Middle frontal gyrus (tissue), 1 donor: ENCODE results near the gene CEMIP.

ENCODE experiments used
- DNase-seq: peaks from one replicate; pipeline ENCODE4 v3.0.0-alpha.2; 2015; ENCODE audit warnings: low spot score; ENCODE audit errors: extremely low spot score

Gene CEMIP

DNA sequence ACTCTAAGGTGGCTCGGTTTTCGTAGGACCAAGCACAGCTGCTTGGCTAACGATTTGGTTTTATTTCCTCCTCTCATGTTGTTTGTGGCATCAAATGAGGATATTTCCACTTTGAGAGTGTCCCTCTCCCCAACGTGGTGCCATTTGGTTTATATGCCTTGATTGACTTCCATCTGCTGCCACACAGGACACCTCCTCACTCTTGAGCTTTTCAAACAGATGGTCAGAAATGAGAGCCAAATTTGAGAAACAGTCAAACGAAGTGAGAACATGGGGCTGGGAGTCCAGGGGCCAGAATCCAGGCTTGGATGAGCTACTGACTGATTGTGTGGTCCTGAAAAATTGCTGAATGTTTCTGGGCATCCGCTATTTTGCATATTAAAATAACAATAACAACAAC, 43.5 kb downstream of the CEMIP start:
- peak; percentile 38 for DNase-seq

- DNase-seq: no peak
These were observed 44.0 kb downstream of the CEMIP start for GRCh38 chr15:80823120-80823519.

- no peak for DNase-seq
These were observed 44.8 kb downstream of the CEMIP start for GRCh38 chr15:80823995-80824394.

DNA sequence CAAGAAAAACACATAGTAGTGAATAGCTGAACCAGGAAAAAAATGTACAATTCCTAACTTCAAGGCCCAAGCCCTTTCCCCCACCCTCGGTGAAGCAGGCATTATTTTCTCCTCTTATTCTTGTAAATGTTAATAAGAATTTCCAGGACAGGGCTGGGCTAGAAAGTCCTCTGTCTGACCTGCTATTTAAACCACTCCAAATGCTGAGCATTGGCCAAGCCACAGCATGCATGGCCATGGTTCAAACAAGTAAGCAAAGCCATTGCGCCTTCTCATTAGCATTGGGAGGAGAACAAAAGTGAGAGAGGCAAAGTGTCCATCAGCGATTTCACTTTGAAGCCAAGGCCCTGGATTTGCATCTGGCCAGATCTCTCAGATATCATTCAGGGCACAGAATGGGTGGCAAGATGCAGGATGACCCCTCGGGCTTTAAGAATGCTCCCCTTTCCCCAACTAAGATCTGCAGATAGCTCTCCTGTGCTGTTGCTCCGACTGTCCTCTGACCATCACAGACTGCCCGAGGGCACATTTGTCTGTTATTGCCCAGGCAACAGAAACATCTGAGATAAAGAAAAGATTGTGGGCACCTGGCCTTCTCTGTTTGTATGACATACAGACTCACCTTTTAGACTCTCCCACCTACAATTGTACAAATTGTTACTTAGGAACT, 46.3 kb downstream of the CEMIP start:
- no peak for DNase-seq

GRCh38 chr15:80828796-80829195, 49.6 kb downstream of the CEMIP start:
- DNase-seq: no peak

DNA sequence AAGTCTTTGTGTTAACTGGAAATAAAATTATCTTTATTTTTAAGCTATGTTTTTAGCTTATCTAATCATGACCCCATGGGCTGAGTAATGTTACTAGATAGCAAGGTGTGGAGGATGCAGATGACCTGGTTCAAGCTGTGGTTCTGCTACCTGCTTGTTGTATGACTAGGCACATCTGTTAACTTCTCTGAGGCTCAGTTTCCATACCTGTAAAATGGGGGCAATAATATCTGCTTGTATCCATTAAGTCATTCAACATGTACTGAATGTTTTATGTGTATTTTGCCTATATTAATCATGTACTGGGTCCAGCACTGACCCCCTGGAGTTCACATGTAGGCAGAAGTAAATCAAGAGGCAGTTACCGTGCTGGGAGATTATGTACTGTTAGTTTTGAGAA, 51.5 kb downstream of the CEMIP start:
- no peak for DNase-seq

DNA sequence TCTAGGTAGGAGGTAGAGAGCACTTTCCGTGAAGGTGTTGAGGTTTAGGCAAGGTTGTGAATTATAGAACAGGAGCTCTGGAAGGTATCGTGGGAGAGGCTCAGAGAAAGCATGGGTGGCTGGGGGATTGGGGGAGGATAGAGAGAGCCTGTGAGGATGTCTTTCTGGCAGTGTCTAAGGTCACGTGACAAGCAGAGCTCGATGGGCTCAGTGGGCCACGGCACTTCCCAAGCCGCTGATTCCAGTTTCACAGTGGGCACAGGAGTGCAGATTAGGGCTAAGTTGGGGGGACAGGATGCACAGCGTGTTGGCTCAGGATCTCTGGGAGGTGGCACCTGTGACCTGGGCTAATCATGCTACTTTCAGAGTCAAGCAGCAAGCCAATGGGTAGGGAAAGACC, 52.0 kb downstream of the CEMIP start:
- DNase-seq: no peak

- no peak for DNase-seq
These were observed 52.5 kb downstream of the CEMIP start for GRCh38 chr15:80831606-80832224.

DNA sequence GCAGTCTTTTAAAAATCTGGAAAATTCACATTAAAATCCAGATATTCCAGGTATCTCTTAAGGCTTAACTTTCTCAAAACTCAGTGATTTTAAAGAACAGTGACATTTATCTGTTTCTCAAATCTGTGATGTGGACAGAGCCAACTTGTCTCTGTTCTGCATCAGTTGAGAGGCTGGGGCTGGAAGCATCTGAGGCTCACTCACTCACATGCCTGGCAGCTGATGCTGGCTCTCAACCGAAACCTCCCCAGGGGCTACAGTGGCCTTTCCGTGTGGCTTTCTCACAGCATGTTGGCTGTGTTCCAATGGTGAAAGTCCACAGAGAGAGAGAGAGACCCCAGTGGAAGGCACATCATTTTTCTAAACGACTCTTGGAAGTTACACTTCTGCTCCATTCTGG, 53.5 kb downstream of the CEMIP start:
- no peak for DNase-seq

DNA sequence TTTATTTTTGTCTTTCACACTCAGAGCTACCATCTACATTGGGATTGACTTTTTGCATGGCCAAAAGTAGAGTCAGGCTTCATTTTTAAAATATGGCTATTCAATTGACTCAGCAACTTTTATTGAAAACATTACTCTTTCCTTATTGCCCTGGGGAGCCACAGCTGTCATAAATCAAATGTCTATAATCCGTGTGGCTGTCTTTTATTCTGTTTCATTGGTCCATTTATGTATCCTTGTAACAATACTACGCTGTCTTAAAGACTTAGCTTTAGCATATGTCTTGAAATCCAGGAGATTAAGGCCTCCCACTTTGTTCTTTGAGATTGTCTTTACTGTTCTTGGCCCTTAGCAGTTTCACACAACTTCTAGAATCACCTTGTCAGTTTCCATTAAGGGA, 55.2 kb downstream of the CEMIP start:
- no peak for DNase-seq

GRCh38 chr15:80834906-80835305, 55.7 kb downstream of the CEMIP start:
- DNase-seq: no peak

DNA sequence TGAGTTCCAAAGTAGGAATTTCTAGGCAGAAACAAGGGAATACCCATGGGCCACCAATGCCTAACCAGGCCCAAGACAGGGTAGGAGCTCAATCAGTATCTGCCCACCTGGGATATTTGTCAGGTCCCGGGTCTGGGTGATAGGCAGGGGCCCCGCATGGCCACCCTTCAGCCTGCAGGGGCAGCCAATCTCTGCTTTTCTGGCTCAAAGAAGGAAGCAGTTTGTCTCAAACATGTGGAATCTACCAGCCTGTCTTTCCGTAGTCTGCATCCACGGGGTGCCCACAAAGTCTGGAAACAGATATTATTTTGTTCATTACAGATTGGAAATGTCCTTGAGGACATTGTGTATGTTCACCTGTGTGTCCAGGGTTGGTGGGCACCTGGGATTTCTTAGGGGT, 56.2 kb downstream of the CEMIP start:
- no peak for DNase-seq

- DNase-seq: no peak
These were observed 57.1 kb downstream of the CEMIP start for GRCh38 chr15:80836223-80836622.

DNA sequence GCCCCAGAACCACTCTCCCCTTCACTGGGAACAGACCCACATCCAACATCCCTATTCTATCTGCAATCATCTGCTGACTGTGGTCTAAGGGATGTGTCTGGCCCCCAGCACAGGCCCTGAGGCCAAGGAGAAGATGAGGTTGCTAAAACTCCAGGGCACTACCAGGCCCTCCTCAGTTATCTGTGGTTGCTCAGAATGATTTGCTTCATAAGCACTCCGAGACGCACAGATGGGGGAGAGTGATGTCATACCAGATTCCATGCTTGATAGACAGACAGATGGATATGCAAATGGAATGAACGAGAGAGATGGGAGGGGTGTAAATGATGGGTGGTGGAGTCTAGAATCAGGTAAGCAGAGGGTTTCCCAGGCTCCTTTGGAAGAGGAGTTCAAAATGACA, 57.8 kb downstream of the CEMIP start:
- DNase-seq: no peak

GRCh38 chr15:80838012-80838411, 58.8 kb downstream of the CEMIP start:
- DNase-seq: no peak

GRCh38 chr15:80838666-80839065, 59.5 kb downstream of the CEMIP start:
- DNase-seq: no peak

GRCh38 chr15:80839764-80840130, 60.6 kb downstream of the CEMIP start:
- no peak for DNase-seq

DNA sequence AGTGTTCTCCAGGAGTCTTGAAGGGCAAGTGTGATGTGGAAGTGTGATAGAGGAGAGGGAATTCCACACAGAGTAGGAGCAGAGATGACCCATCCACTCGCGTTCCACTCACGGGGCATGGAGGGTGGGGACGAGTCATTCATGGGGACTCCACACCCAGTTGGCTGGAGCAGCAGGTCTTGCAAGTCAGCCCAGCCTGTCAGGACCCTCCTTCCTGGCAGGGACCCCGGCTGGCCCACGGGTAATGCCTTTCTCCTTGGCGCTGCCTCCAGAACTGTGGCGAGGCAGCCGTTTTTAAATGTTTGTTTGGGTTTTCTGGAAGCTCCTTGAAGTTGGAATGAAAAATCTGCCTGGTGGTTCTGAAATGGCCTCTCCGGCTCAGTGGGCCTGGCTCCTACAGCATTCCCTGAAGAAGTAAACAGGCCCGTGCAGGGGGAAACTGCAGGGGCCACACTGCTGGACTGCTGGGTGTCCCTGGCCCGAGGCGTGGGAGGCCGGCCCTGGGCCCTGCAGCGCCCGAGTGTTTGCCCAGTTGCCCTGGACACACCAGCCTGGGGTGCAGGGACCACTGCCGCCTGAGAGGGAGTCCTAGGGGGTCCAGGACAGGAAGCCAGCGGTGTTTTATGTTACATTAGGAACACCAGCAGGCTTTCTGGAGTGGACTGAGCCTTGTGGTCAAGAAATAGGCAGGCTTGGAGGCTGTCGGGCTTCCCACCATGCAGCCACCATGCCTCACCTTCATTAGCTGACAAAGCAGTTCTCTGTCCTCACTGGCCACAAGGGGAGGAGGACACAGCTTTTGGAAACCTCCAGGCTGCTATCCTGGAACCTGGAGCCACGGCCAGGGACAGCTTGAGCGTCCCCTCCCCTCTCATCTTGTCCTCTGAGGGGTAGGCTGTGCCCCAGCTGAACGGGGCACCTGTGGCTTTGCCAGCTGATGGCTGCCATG, 61.3 kb downstream of the CEMIP start:
- no peak for DNase-seq

DNA sequence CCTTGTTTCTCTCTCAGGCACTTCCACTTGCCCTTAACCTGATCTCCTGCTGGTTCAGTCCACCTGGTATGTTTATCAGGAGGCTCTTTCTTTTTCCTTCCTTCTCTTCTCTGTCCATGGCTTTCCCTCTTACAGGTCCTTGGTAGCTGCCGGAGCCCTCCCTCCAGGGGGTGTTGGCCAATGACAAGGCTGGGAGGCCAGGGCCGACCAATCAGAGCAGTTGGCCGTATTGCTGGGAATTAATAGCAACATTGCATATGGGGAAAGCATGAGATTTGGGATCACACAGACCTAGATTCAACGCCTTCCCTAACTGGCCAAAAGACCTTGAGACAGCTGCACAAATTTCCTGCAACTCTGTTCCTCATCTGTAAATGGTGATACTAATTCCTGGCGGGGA, 62.4 kb downstream of the CEMIP start:
- no peak for DNase-seq

GRCh38 chr15:80844011-80844732, 65.0 kb downstream of the CEMIP start:
- DNase-seq: no peak

DNA sequence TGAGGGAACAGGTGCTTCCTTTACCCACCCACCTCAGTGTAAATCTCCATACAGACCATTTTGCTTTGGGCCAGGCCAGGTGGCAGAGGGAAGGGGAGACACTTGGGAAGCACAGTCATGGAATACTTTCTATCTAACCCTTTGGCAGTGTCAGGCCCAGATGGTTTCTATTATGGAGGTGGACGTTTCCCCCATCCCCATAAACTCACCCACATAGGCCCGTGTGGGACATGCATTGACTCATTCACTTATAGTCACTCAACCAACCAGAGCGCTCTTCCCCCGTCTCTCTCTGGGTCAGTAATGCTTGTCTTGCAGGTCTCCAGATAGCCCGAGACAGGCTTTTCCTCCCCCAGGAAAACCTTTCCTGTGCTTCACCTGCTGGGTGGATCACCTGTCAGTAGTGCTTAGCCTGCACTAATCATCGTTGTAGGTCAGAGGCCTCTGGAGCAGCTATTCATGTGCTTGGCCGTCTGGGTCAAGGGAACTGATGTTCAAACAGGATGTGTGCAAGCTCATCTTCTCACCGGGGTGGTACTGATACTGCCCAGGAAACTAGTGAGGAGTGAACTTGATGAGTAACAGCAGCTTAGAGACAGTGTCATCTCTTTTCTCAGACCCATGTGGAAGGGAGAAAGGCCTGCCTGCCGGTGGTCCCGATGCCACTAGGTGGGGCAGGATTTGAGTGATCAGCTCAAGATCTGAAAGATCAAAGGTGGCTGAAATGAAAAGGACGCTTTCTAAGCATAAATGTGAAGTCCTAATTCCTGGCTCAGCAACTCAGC, 67.1 kb downstream of the CEMIP start:
- DNase-seq: no peak
